LoVo (cell line): ENCODE results near the gene PLCD4.

Source experiments
- DNase-seq: peaks from one replicate; pipeline ENCODE4 v3.0.0-alpha.2; 2016; ENCODE audit warnings: low spot score

The PLCD4 gene

GRCh38 chr2:218664653-218665052, 57.0 kb downstream of the PLCD4 start:
- DNase-seq: no peak

DNA sequence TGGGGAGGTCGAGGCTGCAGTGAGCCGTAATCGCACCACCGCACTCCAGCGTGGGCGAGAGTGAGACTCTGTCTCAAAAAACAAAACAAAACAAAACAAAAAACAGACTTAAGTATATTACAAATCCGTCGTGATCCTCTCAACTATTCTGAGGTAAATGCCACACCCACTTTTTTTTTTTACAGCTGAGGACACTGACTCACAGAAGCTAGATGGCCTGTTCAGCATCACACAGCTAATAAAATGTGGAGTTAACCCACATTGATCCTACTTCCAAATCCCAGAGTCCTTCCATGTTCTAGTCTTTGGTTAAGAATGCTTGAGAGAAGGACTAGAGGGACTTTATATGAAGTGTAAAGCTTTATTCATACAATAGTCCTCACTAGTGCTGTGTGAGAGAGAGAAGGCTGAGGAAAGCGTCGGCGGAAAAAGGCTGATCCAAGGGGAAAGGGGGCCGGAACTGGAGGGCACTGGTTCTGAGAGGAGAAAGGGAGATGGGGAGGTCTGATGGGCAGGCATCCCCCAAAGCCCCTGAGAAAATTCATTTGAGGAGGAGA, 63.5 kb downstream of the PLCD4 start:
- DNase-seq: peak; percentile 46

DNA sequence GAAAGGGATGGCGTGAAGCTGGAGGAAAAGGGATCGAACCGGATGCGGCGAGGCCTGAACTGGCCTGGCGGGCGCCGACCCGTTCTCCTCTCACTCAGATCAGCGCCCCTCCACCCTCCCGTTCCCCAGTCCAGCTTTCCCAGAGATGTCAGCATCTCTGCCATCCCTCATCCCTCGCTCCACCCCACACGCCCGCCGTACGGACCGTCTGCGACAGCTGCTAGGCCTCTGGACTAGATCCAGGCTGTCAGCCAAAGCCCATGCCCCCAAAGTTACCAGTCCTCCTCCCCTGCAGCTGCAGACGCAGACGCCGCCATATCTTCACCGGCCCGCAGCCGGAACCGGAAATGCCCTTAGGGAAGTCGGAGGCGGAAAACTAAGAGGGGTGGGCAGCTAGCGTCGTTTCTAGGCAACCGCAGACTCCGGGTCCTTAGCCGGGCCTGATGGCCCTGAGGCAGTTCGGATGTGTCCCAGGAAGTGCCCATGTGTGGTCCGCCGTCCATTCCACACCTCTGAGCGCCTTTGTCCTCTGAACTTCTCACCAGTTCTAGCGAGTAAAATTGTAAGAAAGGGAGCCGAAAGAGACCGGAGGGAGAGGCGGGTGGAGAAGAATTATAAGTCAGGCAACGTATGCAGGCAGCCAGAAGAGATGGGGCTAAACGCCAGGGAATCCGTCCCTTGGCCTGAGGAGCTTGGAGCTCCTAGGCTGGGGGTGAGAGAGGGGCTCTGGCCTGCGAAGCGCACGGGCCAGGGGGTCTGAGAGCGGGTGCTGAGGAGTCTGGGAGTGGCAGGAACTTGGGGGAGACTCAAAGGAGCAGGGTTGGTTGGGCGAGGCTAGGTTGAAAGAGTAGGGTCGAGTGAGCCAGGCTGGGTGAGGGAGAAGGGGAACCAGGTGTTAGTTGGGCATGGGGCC, 64.2 kb downstream of the PLCD4 start, which contains the start of the genes RNF25 and STK36:
Gene RNF25 (minus strand): TSS at position 349 of the 913 bp plus-strand sequence. CDS start 32 bp downstream, at position 317.
Gene STK36 (plus strand): TSS at position 433 of the 913 bp plus-strand sequence. CDS start 744 bp downstream, outside the sequence.
- peak; percentile 87 for DNase-seq

- no peak for DNase-seq
Observed at GRCh38 chr2:218679119-218679518, 71.4 kb downstream of the PLCD4 start.

- DNase-seq: no peak
Observed at GRCh38 chr2:218680061-218680460, 72.4 kb downstream of the PLCD4 start.
